HFFc6 (cell line): ENCODE measurements around the gene ADH4. TPM values are rescaled to one million over a fixed set of nuclear protein-coding genes. Genes with fewer than 3 reads are reported as not detected.
"Not testable (repeated sequence)": the region's sequence is repeated elsewhere in the genome, so short reads cannot be mapped to it uniquely, and the experiment has no call there.

ENCODE experiments used
- DNase-seq: peaks from one replicate; pipeline ENCODE4 v3.0.0-alpha.2; 2018
- H3K27ac Mint-ChIP-seq: 2 replicates; pipeline ENCODE4 v1.8.0; 2020; ENCODE audit warnings: mild to moderate bottlenecking, mixed read lengths
- H3K27me3 Mint-ChIP-seq: 2 replicates; pipeline ENCODE4 v1.8.0; 2021; ENCODE audit warnings: mild to moderate bottlenecking, moderate library complexity, mixed read lengths; ENCODE audit not compliant: insufficient read depth
- H3K36me3 Mint-ChIP-seq: 2 replicates; pipeline ENCODE4 v1.8.0; 2021; ENCODE audit warnings: low read depth, mixed read lengths
- H3K4me1 Mint-ChIP-seq: 2 replicates; pipeline ENCODE4 v1.8.0; 2020; ENCODE audit warnings: low read depth, mixed read lengths
- H3K4me3 Mint-ChIP-seq: 2 replicates; pipeline ENCODE4 v1.8.0; 2020; ENCODE audit warnings: mild to moderate bottlenecking, moderate library complexity, mixed read lengths
- H3K9me3 Mint-ChIP-seq: 2 replicates; pipeline ENCODE4 v1.8.0; 2020; ENCODE audit warnings: mild to moderate bottlenecking, mixed read lengths
- CTCF ChIP-seq: fragments of 200-600 bp; sonication (generic); IDR thresholded peaks from 2 replicates; pipeline ENCODE4 v1.5.0; 2021; ENCODE audit warnings: antibody characterized with exemption, mild to moderate bottlenecking
- total RNA-seq, 6 experiments: library from RNA; stranded (reverse); fragmentation: NEBNext Ultra II Directional; extraction: Animal tissue kit (Norgen Biotek cat#: 25700); gene quantifications; 2 replicates in 1 of 6; 3 replicates in 5 of 6; pipeline ENCODE4 v1.2.3, GENCODE V29; 2021

The ADH4 gene
- total RNA-seq, 6 experiments from 2014 or later = not detected

- H3K27ac Mint-ChIP-seq = no peak overlapping the region
- no peak overlapping the region for H3K4me3 Mint-ChIP-seq
- no peak for TF ChIP-seq CTCF
- H3K9me3 Mint-ChIP-seq = no peaks in the 10 kb centered on the region
- DNase-seq = no peak
- H3K36me3 Mint-ChIP-seq = no peaks in the 10 kb centered on the region
- no peaks in the 10 kb centered on the region; the same call in none of the 2 replicates for H3K27me3 Mint-ChIP-seq
- peaks cover 26% of the 10 kb centered on the region for H3K4me1 Mint-ChIP-seq
Observed at GRCh38 chr4:99102634-99103033, 41.5 kb downstream of the ADH4 start.

- TF ChIP-seq CTCF = no peak
- no peaks in the 10 kb centered on the region for H3K9me3 Mint-ChIP-seq
- H3K27me3 Mint-ChIP-seq = no peaks in the 10 kb centered on the region; the same call in 1 of the 2 replicates
- H3K4me3 Mint-ChIP-seq = no peak overlapping the region
- H3K27ac Mint-ChIP-seq = peak overlapping the region; percentile 33; the same call in 1 of the 2 replicates
- peaks cover 26% of the 10 kb centered on the region for H3K4me1 Mint-ChIP-seq
- H3K36me3 Mint-ChIP-seq = no peaks in the 10 kb centered on the region
- no peak for DNase-seq
Observed at GRCh38 chr4:99100876-99101275, 43.2 kb downstream of the ADH4 start.

GRCh38 chr4:99099814-99100213 lies 44.3 kb downstream of the ADH4 start:
- H3K36me3 Mint-ChIP-seq, H3K9me3 Mint-ChIP-seq, H3K27ac Mint-ChIP-seq, H3K27me3 Mint-ChIP-seq, H3K4me3 Mint-ChIP-seq, DNase-seq: not testable (repeated sequence)
- H3K4me1 Mint-ChIP-seq = peaks cover 26% of the 10 kb centered on the region

- peaks cover 24% of the 10 kb centered on the region for H3K4me1 Mint-ChIP-seq
- H3K27ac Mint-ChIP-seq = no peak overlapping the region
- no peak for DNase-seq
- no peaks in the 10 kb centered on the region; the same call in 1 of the 2 replicates for H3K27me3 Mint-ChIP-seq
- no peak overlapping the region for H3K4me3 Mint-ChIP-seq
- TF ChIP-seq CTCF = no peak
- no peaks in the 10 kb centered on the region for H3K36me3 Mint-ChIP-seq
- H3K9me3 Mint-ChIP-seq = no peaks in the 10 kb centered on the region
Observed at GRCh38 chr4:99099311-99099710, 44.8 kb downstream of the ADH4 start.

GRCh38 chr4:99091841-99092240 lies 52.3 kb downstream of the ADH4 start:
- not testable (repeated sequence) for H3K27ac Mint-ChIP-seq, DNase-seq, H3K9me3 Mint-ChIP-seq, H3K36me3 Mint-ChIP-seq, H3K27me3 Mint-ChIP-seq, H3K4me3 Mint-ChIP-seq
- peaks cover 30% of the 10 kb centered on the region for H3K4me1 Mint-ChIP-seq

- no peak for DNase-seq
- H3K4me1 Mint-ChIP-seq = peaks cover 35% of the 10 kb centered on the region
- no peak overlapping the region for H3K27ac Mint-ChIP-seq
Observed at GRCh38 chr4:99091216-99091575, 52.9 kb downstream of the ADH4 start.

More at GRCh38 chr4:99091216-99091575, 52.9 kb downstream of the ADH4 start:
- H3K36me3 Mint-ChIP-seq = peaks cover 13% of the 10 kb centered on the region
- H3K4me3 Mint-ChIP-seq = no peak overlapping the region; the same call in 1 of the 2 replicates
- H3K27me3 Mint-ChIP-seq = peaks cover 3% of the 10 kb centered on the region; the same call in 1 of the 2 replicates
- H3K9me3 Mint-ChIP-seq = no peaks in the 10 kb centered on the region
- TF ChIP-seq CTCF = no peak
